GM12892 (cell line): ENCODE data around the gene LCN10.

ENCODE experiments used
- POLR2A ChIP-seq: IDR thresholded peaks from 2 replicates; pipeline ENCODE4 v1.6.1; 2011; ENCODE audit warnings: low read depth, low read length, control low read depth
- POLR2AphosphoS5 ChIP-seq: IDR thresholded peaks from 2 replicates; pipeline ENCODE4 v1.6.1; 2011; ENCODE audit warnings: low read depth, low read length, control low read depth
- TAF1 ChIP-seq: IDR thresholded peaks from 2 replicates; pipeline ENCODE4 v1.6.1; 2011; ENCODE audit warnings: low read depth, mild to moderate bottlenecking, control low read depth, low read length, borderline replicate concordance

DNA sequence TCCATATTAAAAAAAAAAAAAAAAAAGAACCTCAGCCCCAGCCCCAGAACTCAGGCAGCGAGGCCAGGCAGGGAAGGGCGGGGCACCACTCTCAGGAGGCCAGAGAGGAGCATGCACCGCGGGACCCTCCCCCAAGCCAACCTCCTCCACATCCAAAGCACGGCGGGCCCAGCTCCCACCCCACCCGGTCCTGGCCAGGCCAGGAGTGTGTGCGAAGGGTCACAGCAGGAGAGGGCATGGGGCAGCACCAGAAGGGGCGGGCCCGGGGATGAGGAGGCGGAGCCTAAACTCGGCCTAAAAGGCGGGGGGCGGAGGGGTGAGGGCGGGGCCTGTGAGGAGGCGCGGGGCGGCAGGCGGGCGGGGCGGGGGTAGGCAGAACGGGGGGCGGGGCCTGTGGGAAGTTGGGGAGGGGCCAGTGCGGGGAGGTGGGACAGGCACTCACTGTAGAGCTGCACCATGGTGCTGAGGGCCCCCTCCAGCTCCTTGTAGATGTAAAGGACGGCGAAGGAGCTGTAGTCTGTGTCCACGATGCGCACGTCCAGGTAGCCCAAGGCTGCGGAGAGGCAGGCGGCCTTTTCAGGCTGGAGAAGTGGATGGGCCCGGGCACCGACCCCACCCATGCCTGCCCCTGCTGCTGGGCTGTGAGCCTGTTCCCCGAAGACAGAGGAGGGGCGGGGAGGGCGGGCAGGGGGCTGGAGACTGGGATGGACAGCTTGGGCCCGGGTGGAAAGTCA lies 20.3 kb upstream of the LCN10 start:
- TF ChIP-seq POLR2AphosphoS5: no peak
- no peak for TF ChIP-seq TAF1
- TF ChIP-seq POLR2A: no peak
